Measurements from ENCODE around the gene SCN4B. TPM values are rescaled to one million over a fixed set of nuclear protein-coding genes. Genes with fewer than 3 reads are reported as not detected.

SCN4B gene
- total RNA-seq, 4 donors from 2014 or later: 1.8 to 7.3 (median 2.5) TPM

- no peak for DNase-seq
- intact Hi-C loops (cut with DNase I; ENCODE audit: low total_unique reads): no loop called here
- H3K36me3 ChIP-seq: no peaks in the 10 kb centered on the region
- H3K4me1 ChIP-seq: no peaks in the 10 kb centered on the region
- no peak overlapping the region for H3K27ac ChIP-seq
- H3K27me3 ChIP-seq: no peaks in the 10 kb centered on the region
- TF ChIP-seq CTCF (IDR thresholded peaks at IDR 0.05) (no peak), POLR2A (IDR thresholded peaks at IDR 0.05) (no peak)
- no peaks in the 10 kb centered on the region for H3K9me3 ChIP-seq
- H3K4me3 ChIP-seq: no peak overlapping the region
Measured at GRCh38 chr11:118099838-118100556, 52.6 kb downstream of the SCN4B start.

- intact Hi-C loops (cut with DNase I; ENCODE audit: low total_unique reads): no loop called here
- Histone ChIP-seq H3K27ac (no peak overlapping the region), H3K36me3 (no peaks in the 10 kb centered on the region), H3K4me3 (no peak overlapping the region), H3K9me3 (no peaks in the 10 kb centered on the region), H3K27me3 (no peaks in the 10 kb centered on the region), H3K4me1 (no peaks in the 10 kb centered on the region)
- TF ChIP-seq POLR2A (IDR thresholded peaks at IDR 0.05) (no peak), CTCF (IDR thresholded peaks at IDR 0.05) (no peak)
- no peak for DNase-seq
Measured at GRCh38 chr11:118098996-118099837, 53.4 kb downstream of the SCN4B start.

GRCh38 chr11:118095967-118096367 lies 56.7 kb downstream of the SCN4B start:
- no peak overlapping the region for H3K4me3 ChIP-seq
- no peaks in the 10 kb centered on the region for H3K9me3 ChIP-seq
- H3K36me3 ChIP-seq: no peaks in the 10 kb centered on the region
- intact Hi-C loops (cut with DNase I; ENCODE audit: low total_unique reads): no loop called here
- no peak for DNase-seq
- no peak overlapping the region for H3K27ac ChIP-seq
- TF ChIP-seq POLR2A (IDR thresholded peaks at IDR 0.05): no peak
- no peak for TF ChIP-seq CTCF (IDR thresholded peaks at IDR 0.05)
- H3K27me3 ChIP-seq: no peaks in the 10 kb centered on the region
- no peaks in the 10 kb centered on the region for H3K4me1 ChIP-seq

GRCh38 chr11:118095493-118095892 lies 57.1 kb downstream of the SCN4B start:
- Histone ChIP-seq H3K9me3 (no peaks in the 10 kb centered on the region), H3K27me3 (no peaks in the 10 kb centered on the region), H3K4me3 (no peak overlapping the region), H3K4me1 (no peaks in the 10 kb centered on the region), H3K36me3 (no peaks in the 10 kb centered on the region), H3K27ac (no peak overlapping the region)
- TF ChIP-seq POLR2A (IDR thresholded peaks at IDR 0.05): no peak
- no peak for TF ChIP-seq CTCF (IDR thresholded peaks at IDR 0.05)
- no peak for DNase-seq
- intact Hi-C loops (cut with DNase I; ENCODE audit: low total_unique reads): no loop called here
